Upper lobe of left lung (tissue), 4 donors: ENCODE measurements around the gene RNF144B.

Experiments
- CTCF ChIP-seq, 6 experiments: fragments of 450-650 bp in 4 of 6; fragments of 200-600 bp in 2 of 6; sonication (generic) in 2 of 6; IDR thresholded peaks; one replicate each; pipeline ENCODE4 v1.5.1; 2016 to 2019; ENCODE audit warnings: antibody characterized with exemption in 6 of 6
- EP300 ChIP-seq, 4 donors: sonication (generic); formaldehyde crosslinking; IDR thresholded peaks; one replicate each; pipeline ENCODE4 v1.5.1; 2017; ENCODE audit warnings: antibody characterized with exemption in 4 of 4, control low read depth in 2 of 4
- POLR2A ChIP-seq, 4 donors: fragments of 450-650 bp; IDR thresholded peaks; one replicate each; pipeline ENCODE4 v1.5.1; 2016 to 2017; ENCODE audit warnings: antibody characterized with exemption in 4 of 4, mild to moderate bottlenecking in 2 of 4
- POLR2AphosphoS5 ChIP-seq, 2 donors: sonication (generic); formaldehyde crosslinking; IDR thresholded peaks; one replicate each; pipeline ENCODE4 v1.5.1; 2017; ENCODE audit warnings: antibody characterized with exemption in 2 of 2

GRCh38 chr6:18489335-18489734 lies 102.2 kb downstream of the RNF144B start:
- TF ChIP-seq POLR2A (IDR thresholded peaks at IDR 0.05), result no peak
- no peak for TF ChIP-seq CTCF (IDR thresholded peaks at IDR 0.05)
- TF ChIP-seq POLR2AphosphoS5 (IDR thresholded peaks at IDR 0.05), result no peak
- no peak for TF ChIP-seq EP300 (IDR thresholded peaks at IDR 0.05)
